GM18951 (cell line): ENCODE results near the gene EML2.

Source experiments
- POLR2A ChIP-seq: IDR thresholded peaks from 4 replicates; pipeline ENCODE4 v1.6.1; 2011; ENCODE audit warnings: mild to moderate bottlenecking; ENCODE audit not compliant: insufficient read length, insufficient read depth; ENCODE audit errors: extremely low read depth
- in situ Hi-C: fragments of 300-500 bp; cut with MboI; formaldehyde crosslinking; loops from one replicate; pipeline ENCODE4 v1.12.0; 2022; ENCODE audit warnings: low sequenced_read_pairs, mixed read lengths, inconsistent platforms; ENCODE audit not compliant: unreplicated experiment

EML2 gene

GRCh38 chr19:45598267-45599001 is 40.8 kb downstream of the EML2 start:
- in situ Hi-C loops = no loop called here
- TF ChIP-seq POLR2A = no peak

DNA sequence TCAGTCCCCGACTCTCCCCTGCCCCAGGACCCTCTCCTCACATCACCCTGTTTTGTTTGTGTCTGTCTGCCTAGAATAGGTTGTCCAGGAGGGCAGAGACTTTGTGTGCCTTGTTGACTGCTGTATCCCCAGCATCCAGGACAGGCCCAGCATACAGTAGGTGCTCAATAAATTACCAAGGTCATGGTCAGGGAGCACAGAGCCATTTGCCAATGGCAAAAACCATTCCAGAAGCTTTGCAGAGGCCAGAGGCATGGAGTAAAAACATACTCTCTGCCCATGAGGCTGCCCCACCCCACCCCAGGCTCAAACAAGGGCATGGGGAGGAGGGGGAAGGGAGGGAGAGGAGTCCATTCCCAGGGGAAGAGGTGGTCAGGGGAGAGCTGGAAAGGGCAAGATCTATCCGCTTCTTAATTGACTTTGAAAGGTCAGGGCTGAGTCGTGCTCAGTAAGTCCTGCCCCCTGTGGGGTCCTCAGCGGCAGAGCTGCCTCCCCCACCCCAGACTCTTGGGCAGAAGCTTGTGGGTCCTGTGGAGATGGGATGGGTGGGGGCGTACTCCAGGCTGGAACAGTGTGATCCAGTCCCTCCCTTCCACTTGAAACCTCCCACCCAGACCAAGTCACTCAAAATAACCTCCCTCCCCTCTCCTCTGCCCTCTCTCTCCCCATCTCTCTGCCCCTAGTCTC is 41.6 kb downstream of the EML2 start:
- TF ChIP-seq POLR2A = no peak
- in situ Hi-C loops = no loop called here

GRCh38 chr19:45595814-45596213 is 43.4 kb downstream of the EML2 start:
- in situ Hi-C loops = no loop called here
- TF ChIP-seq POLR2A = no peak

DNA sequence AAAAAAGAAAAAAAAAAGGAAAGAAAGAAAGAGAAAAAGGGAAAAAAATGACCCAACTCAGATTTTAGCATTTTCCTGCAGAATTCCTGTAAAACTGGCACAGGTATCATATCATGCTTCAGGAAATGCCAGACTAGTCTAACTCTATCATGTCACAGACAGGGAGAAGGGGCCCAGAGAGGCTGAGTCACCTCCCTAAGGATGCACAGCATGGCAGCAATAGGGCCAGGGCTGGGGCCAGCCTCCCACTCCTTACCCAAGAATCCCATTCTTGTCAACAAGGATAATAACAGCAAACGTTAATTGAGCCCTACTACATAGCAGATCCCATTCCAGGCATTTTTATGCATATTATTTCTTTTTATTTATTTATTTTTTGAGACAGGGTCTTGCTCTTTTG is 45.7 kb downstream of the EML2 start:
- in situ Hi-C loops = no loop called here
- no peak for TF ChIP-seq POLR2A

- no peak for TF ChIP-seq POLR2A
- in situ Hi-C loops = no loop called here
These were observed 46.8 kb downstream of the EML2 start for GRCh38 chr19:45592366-45592765.

- TF ChIP-seq POLR2A = no peak
- in situ Hi-C loops = no loop called here
These were observed 47.6 kb downstream of the EML2 start for GRCh38 chr19:45591638-45592005.

GRCh38 chr19:45591004-45591637 is 48.1 kb downstream of the EML2 start:
- in situ Hi-C loops = no loop called here
- TF ChIP-seq POLR2A = no peak

DNA sequence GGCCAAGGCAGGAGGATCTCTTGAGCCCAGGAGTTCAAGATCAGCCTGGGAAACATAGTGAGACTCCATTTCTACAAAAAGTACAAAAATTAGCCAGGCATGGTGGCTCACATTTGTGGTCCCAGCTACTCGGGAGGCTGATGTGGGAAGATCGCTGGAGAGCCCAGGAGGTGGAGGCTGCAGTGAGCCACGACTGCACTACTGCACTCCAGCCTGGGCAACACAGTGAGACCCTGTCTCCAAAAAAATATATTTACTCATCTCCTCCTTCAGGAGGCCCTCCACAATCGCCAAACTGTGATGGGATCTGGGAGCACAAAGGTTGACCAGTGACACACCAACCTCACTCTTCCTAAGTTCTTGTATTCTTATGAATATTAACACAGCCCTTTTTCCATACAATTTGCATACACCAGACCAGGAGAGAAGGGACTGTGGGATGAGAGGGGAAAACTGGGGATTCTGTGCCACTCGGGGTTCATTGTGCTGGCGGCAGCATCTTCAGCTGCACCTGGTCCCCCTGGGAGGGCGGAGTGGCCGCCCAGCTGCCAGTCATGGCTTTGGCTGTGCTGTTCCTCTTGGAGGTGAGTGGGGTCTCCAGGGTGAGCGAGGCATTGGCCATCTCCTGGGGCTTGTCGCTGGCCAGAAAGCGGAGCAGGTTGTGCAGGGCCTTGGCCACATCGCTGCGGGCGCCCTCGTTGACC is 48.7 kb downstream of the EML2 start:
- no peak for TF ChIP-seq POLR2A
- in situ Hi-C loops = no loop called here

- TF ChIP-seq POLR2A = no peak
These were observed 49.4 kb downstream of the EML2 start for GRCh38 chr19:45589768-45590167.

DNA sequence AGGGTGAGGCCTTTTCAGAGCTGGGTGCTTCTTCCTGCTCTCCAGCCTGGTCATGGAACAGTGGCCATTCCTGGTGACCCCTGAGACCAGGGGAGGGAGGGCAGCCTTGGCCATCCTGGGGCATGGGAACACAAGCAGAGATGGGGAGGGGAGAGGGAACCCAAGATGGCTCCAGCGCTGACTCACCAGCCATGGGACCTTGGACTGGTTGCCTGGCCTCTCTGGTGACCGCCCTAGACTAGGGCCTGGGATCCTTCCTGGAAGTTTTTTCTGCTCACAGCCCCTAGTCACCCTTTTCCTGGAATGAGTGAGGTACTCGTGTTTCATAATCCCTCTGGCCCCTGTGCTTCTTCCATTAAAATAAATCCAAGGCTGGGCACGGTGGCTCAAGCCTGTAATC is 51.3 kb downstream of the EML2 start:
- no peak for TF ChIP-seq POLR2A

More at GRCh38 chr19:45589768-45590167, 49.4 kb downstream of the EML2 start:
- in situ Hi-C loops = no loop called here

DNA sequence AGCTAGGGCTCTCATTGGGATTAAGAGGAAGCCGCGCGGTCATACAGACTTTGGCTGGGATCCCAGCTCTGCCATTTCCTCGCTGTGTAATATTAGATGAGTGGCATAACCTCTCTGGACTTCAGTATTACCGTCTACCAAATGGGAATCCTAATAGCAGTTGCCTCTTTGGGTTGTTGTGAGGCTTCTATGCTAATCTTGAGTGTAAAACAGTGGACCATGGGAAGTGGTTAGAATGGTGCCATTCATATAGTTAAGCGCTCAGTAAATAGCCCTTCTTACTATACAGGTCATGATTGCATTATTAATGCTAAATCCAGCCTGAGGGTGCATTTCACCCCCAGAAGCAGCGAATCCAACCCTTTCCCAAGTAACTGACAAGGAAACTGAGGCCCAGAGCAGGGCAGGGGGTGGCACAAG is 54.0 kb downstream of the EML2 start:
- no peak for TF ChIP-seq POLR2A
- in situ Hi-C loops = no loop called here

More for the DNA sequence above, 51.3 kb downstream of the EML2 start:
- in situ Hi-C loops = no loop called here

GRCh38 chr19:45584332-45585157 is 54.7 kb downstream of the EML2 start, which contains the start of gene OPA3:
TSS of gene OPA3 (minus strand) at chr19:45584802. CDS start at chr19:45584764, 38 bp downstream.
- in situ Hi-C loops = no loop called here
- TF ChIP-seq POLR2A = peak; percentile 79
